Retinal pigment epithelial cell (primary cell): ENCODE results near the gene NEDD9.

Experiments used
- DNase-seq: peaks from one replicate; pipeline ENCODE4 v3.0.0-alpha.2; 2010; ENCODE audit warnings: low read depth
- H3K4me3 ChIP-seq: 2 replicates; pipeline ENCODE4 v1.5.1; 2011; ENCODE audit warnings: mild to moderate bottlenecking, low read length, control low read depth, moderate library complexity
- CTCF ChIP-seq: conservative IDR thresholded peaks from 2 replicates; pipeline ENCODE4 v1.5.1; 2011; ENCODE audit warnings: low read depth, low read length, control low read depth, inconsistent platforms

Gene NEDD9

GRCh38 chr6:11164717-11165646 is 67.5 kb downstream of the NEDD9 start:
- TF ChIP-seq CTCF: no peak
- no peak for DNase-seq
- no peak overlapping the region for H3K4me3 ChIP-seq

DNA sequence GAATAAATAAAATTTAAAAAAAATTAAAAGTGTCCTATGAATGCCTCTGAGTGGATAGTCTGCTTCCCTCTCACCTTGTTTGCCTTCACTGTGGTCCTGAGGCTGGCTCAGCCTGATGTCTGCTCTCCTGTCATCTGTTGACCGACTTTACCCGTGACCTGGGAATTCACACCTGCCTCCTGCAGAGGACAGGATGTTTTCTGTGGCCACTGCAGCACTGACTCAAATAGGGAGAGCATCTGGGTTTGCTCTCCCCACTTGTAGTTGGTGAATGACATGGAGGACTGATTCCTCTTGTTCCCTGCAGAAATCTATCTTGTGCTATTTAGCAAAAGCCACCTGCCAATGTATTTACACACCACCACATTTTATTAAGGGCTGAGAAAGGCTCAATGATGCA is 68.5 kb downstream of the NEDD9 start:
- H3K4me3 ChIP-seq: no peak overlapping the region
- no peak for DNase-seq
- no peak for TF ChIP-seq CTCF

DNA sequence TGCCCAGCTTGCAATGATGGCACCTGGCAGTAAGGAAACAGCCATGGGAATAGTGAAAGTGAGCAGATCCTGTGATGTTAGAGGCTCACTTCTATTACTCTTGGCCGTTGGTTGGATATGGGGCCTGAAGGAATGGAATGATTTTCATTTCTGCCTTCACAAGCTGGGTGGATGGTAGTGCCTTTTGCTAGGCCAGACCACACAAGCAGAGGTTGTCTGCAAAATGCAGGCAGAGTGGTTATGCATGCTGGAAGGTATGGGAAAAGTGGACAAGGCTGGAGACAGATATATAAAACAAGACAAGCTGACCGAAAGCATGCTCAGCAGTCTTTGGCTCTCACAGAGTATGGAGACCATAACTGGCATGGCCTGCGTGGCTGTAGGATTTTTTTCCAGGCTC is 70.2 kb downstream of the NEDD9 start:
- DNase-seq: no peak
- no peak for TF ChIP-seq CTCF
- no peak overlapping the region for H3K4me3 ChIP-seq

DNA sequence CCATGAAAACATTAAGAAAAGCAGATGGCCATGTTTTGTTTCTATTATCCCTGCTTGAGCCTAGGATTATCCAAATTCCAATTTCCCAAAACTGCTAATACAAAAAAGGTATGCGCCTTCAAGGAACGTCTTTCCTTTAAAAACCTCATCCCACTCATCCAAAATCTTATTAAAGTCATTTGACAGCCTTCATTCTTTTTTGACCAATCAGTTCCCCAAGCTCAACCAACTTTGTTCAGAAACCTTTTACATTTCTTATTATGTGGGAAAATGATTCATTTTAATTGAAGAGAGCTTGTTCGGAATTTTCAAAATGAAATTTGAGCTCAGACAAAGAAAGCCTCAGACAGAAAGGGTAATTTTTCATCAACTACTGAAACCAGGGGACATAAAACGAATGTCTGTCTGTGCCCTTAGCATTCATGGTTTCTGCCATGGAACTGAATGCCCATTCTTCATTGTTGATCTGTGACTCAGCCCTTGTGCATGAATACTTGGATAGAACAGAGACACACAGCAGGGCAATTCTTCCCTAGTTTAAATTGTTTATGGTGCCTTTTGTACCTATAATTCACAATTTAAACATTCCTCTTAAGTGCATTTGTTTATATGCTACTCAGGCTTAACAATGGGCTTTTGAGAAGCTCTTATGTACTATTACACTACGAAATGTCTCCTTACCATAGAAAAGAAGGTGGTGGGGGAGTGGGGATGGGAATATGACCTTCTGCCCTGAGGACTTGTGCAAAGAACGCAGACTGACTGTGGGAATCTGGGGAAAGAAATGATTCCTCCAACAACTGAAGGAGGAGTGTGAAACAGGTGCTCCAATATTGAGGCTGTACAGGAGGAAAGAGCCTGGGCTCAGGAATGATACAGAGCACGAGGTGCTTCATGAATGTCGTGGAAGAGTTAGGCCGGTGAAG is 71.2 kb downstream of the NEDD9 start:
- H3K4me3 ChIP-seq: no peak overlapping the region
- DNase-seq: no peak
- no peak for TF ChIP-seq CTCF

- TF ChIP-seq CTCF: no peak
- H3K4me3 ChIP-seq: no peak overlapping the region
- DNase-seq: no peak
Measured at GRCh38 chr6:11160199-11160598, 72.3 kb downstream of the NEDD9 start.

DNA sequence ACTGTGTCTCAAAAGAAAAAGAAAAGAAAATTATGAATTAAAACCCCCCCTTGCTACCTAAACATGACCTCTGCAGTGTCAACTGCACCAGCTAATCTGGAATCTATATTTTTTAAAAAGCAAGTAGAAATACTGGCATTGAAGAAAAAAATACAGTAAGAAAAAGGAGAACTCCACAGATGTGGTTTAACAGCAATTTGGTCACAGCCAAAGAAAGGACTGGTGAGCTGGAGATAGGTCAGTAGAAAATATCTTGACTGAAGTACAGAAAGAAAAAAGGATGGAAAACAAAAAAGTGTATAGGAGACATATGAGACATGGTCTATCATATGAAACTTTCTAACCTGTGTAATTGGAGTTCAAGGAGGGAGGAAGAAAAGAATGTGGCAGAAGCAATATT is 76.9 kb downstream of the NEDD9 start:
- H3K4me3 ChIP-seq: no peak overlapping the region
- DNase-seq: no peak
- TF ChIP-seq CTCF: no peak
